GM04504 (cell line): ENCODE data around the gene BCL2L12.
"Not testable (repeated sequence)": the region's sequence is repeated elsewhere in the genome, so short reads cannot be mapped to it uniquely, and the experiment has no call there.

Source experiments
- DNase-seq: peaks from one replicate; pipeline ENCODE4 v3.0.0-alpha.2; 2012; ENCODE audit warnings: low read depth

The BCL2L12 gene

DNA sequence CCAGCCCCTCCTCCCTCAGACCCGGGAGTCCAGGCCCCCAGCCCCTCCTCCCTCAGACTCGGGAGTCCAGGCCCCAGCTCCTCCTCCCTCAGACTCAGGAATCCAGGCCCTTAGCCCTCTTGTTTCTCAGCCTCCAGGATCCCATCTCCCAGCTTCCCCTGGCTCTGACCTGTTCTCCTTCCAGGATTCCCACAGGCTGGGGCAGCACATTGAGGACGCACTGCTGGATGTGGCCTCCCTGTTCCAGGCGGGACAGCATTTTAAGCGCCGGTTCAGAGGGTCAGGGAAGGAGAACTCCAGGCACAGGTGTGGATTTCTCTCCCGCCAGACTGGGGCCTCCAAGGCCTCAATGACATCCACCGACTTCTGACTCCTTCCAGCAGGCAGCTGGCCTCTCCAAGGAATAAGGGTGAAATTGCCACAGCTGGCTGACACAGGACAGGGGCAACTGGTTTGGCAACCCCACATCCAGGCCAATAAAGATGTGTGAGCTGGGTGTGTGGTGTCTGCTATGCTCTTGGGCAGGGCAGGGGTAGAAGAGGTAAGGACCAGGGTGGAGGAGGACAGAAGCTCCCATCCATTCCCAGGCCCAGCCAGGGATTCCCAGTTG, 47.6 kb downstream of the BCL2L12 start:
- DNase-seq, result no peak

DNA sequence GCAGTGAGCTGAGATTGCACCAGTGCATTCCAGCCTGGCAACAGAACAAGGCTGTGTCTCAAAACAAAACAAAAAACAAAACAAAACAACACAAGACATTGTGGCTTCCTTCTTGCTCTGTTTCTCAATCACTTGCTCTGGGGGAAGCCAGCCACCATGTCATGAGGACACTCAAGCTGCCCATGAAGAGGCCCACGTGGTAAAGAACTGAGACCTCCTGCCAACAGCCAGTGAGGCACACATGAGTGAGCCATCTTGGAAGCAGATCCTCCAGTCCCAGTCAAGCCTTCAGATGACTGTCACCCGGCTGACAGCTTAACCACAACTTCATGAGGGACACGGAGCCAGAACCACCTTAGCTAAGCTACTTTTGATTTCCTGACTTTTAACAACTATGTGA, 50.4 kb downstream of the BCL2L12 start:
- DNase-seq, result no peak

GRCh38 chr19:49718511-49718910, 52.8 kb downstream of the BCL2L12 start:
- no peak for DNase-seq

- DNase-seq, result no peak
Observed at GRCh38 chr19:49718991-49719390, 53.3 kb downstream of the BCL2L12 start.

DNA sequence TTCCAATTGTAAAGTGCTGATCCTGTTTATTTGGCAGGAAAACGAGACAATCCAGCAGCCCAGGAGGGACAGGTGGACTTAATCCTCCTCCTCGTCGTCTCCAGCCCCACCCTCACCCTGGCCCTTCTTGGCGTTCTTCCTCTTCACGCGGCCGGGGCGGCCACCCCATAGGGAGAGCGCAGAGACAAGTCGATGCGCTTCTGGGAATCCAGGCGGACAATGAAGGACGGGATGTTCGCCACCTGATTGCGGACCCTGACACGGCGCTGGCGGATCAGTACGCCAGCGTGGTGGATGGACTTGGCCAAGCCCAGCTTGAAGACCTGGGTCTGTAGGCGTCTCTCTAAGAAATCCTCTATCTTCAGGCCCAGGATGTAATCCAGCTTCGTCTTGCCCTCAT, 53.7 kb downstream of the BCL2L12 start:
- not testable (repeated sequence) for DNase-seq
